ENCODE results near the gene SMYD3.
A peak's percentile ranks its signal among the peaks of the same experiment; 100 is the strongest.
"Not testable (repeated sequence)": the region's sequence is repeated elsewhere in the genome, so short reads cannot be mapped to it uniquely, and the experiment has no call there.

The SMYD3 gene

GRCh38 chr1:246029616-246030015, 477.5 kb downstream of the SMYD3 start:
- DNase-seq (ENCODE audit: low read depth), result no peak

GRCh38 chr1:246024118-246024517, 483.0 kb downstream of the SMYD3 start:
- DNase-seq (ENCODE audit: low read depth), result not testable (repeated sequence)

- DNase-seq (ENCODE audit: low read depth), result no peak
Observed at GRCh38 chr1:246020211-246020954, 486.7 kb downstream of the SMYD3 start.

- DNase-seq (ENCODE audit: low read depth), result no peak
Observed at GRCh38 chr1:246018146-246018545, 488.9 kb downstream of the SMYD3 start.

- DNase-seq (ENCODE audit: low read depth), result no peak
Observed at GRCh38 chr1:246012341-246012740, 494.7 kb downstream of the SMYD3 start.

- no peak for DNase-seq (ENCODE audit: low read depth)
Observed at GRCh38 chr1:246010386-246010785, 496.7 kb downstream of the SMYD3 start.

- no peak for DNase-seq (ENCODE audit: low read depth)
Observed at GRCh38 chr1:246008363-246008831, 498.7 kb downstream of the SMYD3 start.

GRCh38 chr1:246005067-246005466, 502.0 kb downstream of the SMYD3 start:
- DNase-seq (ENCODE audit: low read depth), result no peak

GRCh38 chr1:246004301-246004700, 502.8 kb downstream of the SMYD3 start:
- no peak for DNase-seq (ENCODE audit: low read depth)

- no peak for DNase-seq (ENCODE audit: low read depth)
Observed at GRCh38 chr1:246003442-246003730, 503.7 kb downstream of the SMYD3 start.

GRCh38 chr1:246002725-246003441, 504.2 kb downstream of the SMYD3 start:
- DNase-seq (ENCODE audit: low read depth), result peak; percentile 71

GRCh38 chr1:246001837-246002230, 505.2 kb downstream of the SMYD3 start:
- DNase-seq (ENCODE audit: low read depth), result no peak

GRCh38 chr1:246001142-246001836, 505.8 kb downstream of the SMYD3 start:
- no peak for DNase-seq (ENCODE audit: low read depth)

GRCh38 chr1:246000638-246001015, 506.5 kb downstream of the SMYD3 start:
- DNase-seq (ENCODE audit: low read depth), result no peak

- no peak for DNase-seq (ENCODE audit: low read depth)
Observed at GRCh38 chr1:245999697-246000637, 507.1 kb downstream of the SMYD3 start.

GRCh38 chr1:245997471-245998258, 509.4 kb downstream of the SMYD3 start:
- no peak for DNase-seq (ENCODE audit: low read depth)

GRCh38 chr1:245996811-245997210, 510.3 kb downstream of the SMYD3 start:
- no peak for DNase-seq (ENCODE audit: low read depth)

GRCh38 chr1:245995474-245995873, 511.6 kb downstream of the SMYD3 start:
- no peak for DNase-seq (ENCODE audit: low read depth)

- DNase-seq (ENCODE audit: low read depth), result no peak
Observed at GRCh38 chr1:245991266-245991665, 515.8 kb downstream of the SMYD3 start.

GRCh38 chr1:245990315-245991022, 516.6 kb downstream of the SMYD3 start:
- DNase-seq (ENCODE audit: low read depth), result no peak

Measured in activated T-cell treated with anti-CD3 and anti-CD28 coated beads for 24 hours (primary cell).